NCI-H1436 treated with DMSO at 0.1 percent for 48 hours (cell line): Measurements from ENCODE around the gene WSCD1.

Experiments used
- DNase-seq: peaks from one replicate; lab custom pipeline; 2025; lab: John Stamatoyannopoulos, UW

Gene WSCD1

GRCh38 chr17:6108382-6108781 is 38.2 kb downstream of the WSCD1 start:
- no peak for DNase-seq

- no peak for DNase-seq
These were observed 38.8 kb downstream of the WSCD1 start for GRCh38 chr17:6108987-6109386.

DNA sequence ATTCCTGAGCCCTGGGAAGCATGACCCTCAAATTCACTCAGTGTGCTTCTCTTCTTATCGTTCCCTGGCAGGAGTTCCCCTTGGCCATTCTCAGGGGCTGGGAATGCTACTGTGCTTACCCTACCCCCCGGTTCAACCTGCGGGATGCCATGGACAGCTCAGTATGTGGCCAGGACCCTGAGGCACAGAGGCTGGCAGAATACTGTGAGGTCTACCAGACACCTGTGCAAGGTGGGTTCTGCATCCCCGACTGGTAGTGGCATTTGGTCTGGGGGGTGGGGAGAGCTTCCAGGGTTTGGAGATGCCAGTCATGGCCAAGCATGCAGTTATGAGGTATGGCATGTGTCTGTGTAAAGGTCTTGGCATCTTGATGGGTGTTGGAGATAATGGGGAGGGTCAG is 39.4 kb downstream of the WSCD1 start:
- no peak for DNase-seq

GRCh38 chr17:6110088-6110487 is 39.9 kb downstream of the WSCD1 start:
- DNase-seq, result no peak

- no peak for DNase-seq
These were observed 40.4 kb downstream of the WSCD1 start for GRCh38 chr17:6110592-6110991.

- DNase-seq, result no peak
These were observed 50.2 kb downstream of the WSCD1 start for GRCh38 chr17:6120351-6120750.

- DNase-seq, result no peak
These were observed 54.7 kb downstream of the WSCD1 start for GRCh38 chr17:6124856-6125255.

GRCh38 chr17:6126768-6127167 is 56.6 kb downstream of the WSCD1 start:
- DNase-seq, result no peak

- no peak for DNase-seq
These were observed 64.5 kb downstream of the WSCD1 start for GRCh38 chr17:6134721-6135120.

- no peak for DNase-seq
These were observed 65.1 kb downstream of the WSCD1 start for GRCh38 chr17:6135236-6135635.

GRCh38 chr17:6135996-6136395 is 65.8 kb downstream of the WSCD1 start:
- no peak for DNase-seq

GRCh38 chr17:6137716-6138502 is 67.7 kb downstream of the WSCD1 start:
- no peak for DNase-seq

GRCh38 chr17:6138761-6139446 is 68.7 kb downstream of the WSCD1 start:
- DNase-seq, result no peak

GRCh38 chr17:6139447-6139832 is 69.3 kb downstream of the WSCD1 start:
- no peak for DNase-seq

DNA sequence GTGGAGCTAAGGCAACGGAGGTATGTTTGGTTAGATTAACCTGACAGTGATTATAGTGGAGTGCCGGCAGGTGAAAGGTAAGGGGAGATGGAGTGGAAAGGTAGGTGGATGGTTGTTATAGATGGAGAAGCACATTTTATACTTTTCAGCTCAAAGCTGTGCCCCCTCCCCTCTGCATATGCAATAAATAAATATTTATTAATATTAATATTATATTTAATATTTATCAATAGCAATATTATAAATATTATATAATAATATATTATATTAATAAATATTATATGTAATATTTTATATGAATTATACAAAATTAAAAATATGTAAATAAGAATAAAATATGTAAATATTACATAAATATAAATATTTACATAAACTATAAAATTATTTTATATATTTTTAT is 70.0 kb downstream of the WSCD1 start:
- DNase-seq, result no peak

GRCh38 chr17:6140728-6141330 is 70.7 kb downstream of the WSCD1 start:
- DNase-seq, result no peak

GRCh38 chr17:6142701-6143100 is 72.5 kb downstream of the WSCD1 start:
- DNase-seq, result no peak

- no peak for DNase-seq
These were observed 75.8 kb downstream of the WSCD1 start for GRCh38 chr17:6145946-6146345.

DNA sequence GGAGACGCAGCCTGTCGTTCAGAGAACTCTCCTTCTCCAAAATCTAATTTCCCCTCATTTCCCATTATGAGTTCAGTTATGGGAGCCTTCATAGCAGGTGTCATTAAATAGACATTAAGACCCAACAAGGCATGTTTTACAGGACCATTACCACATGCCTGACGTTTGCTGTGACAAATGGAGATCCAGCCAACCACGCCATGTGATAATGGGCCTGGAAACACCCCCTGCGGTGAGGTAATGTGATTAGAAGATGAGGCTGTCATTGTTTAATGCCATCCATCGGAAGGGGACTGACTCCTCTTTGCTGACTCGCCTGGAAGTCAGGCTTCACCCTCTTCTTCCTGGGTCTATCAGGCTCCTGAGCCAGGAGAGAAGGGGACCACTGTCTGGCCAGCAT is 76.9 kb downstream of the WSCD1 start:
- DNase-seq, result no peak

DNA sequence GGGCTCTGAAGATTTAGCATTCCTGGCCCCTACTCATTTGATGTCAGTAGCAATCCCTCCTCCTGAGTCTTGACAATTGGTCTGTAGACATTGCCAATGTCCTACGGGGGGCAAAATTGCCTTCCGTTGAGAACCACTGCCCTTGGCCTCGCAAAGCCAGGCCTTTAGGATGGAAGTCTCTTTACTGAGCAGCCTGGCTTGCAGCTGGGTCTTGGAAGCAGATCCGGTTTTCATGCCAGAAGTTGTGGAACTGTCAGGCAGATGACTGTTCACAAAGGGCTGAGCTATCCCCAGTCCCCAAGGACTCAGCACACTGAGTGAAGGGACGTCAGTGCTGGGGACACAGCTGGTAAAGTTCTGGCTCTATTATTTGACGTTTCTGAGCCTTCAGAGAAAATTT is 83.2 kb downstream of the WSCD1 start:
- DNase-seq, result no peak

- DNase-seq, result no peak
These were observed 87.5 kb downstream of the WSCD1 start for GRCh38 chr17:6157716-6158115.

DNA sequence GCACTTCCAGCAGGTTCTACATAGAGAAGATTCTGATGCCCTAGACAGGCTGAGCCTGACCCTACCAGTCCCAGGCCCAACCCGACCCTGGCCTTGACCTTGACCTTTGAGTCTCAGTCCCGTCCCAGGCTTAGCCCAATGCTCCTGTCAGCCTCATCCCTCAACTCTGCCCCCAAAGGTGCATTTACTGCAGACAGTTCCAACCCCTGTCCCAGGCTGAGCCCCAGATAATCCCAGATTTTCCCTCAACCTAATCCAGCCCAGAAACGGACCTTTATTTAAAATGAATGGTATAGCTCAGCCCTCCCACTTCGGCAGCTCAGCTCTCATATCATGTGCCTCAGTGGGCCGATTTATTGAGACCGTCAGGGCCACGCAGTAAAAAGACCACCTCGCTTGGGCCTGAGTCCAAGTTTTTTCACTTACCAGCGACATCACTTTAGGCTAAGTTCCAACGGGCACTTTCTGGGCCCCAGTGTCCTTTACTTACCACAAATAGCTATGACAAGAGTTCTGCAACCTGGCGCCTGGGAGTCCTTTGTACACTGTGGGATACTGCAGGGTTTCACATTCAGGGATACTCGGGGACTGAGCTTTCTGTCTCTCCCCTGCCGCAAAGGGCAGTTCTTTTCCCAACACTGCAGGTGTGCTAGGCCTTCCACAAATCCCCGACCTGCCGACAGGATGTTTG is 89.5 kb downstream of the WSCD1 start:
- no peak for DNase-seq

DNA sequence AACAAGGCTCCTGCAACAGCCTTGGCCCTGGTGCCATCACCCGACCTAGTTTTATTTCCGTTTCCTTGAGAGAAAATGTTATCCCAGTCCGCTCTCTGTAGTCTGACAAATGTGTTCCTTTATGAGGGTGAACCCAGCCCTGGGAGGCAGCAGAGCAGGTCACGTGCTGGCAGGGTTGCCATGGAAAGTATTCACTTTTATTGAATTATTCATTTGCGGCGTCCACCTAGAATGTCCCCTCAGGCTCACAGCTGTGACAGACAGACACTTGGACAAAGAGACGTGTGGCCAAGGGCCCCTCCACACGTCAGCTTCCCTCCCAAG is 90.0 kb downstream of the WSCD1 start:
- DNase-seq, result no peak
